Right renal pelvis (tissue), 4 donors: ENCODE data around the gene KIR2DL1. TPM values are rescaled to one million over a fixed set of nuclear protein-coding genes. Genes with fewer than 3 reads are reported as not detected.
"Not testable (repeated sequence)": the region's sequence is repeated elsewhere in the genome, so short reads cannot be mapped to it uniquely, and the experiment has no call there.

Experiments used
- DNase-seq, 4 donors: peaks; one replicate each; pipeline ENCODE4 v3.0.0-alpha.2; 2013; ENCODE audit warnings: low read depth in 4 of 4, low spot score in 3 of 4, missing footprints in 1 of 4
- polyA plus RNA-seq, 4 donors: library from polyadenylated mRNA; unstranded; fragments of 120-200 nt; gene quantifications; one replicate each; pipeline ENCODE4 v1.2.1, GENCODE V29; 2013; ENCODE audit not compliant: insufficient read length in 4 of 4

KIR2DL1 gene
- polyA plus RNA-seq = under 1 TPM in 1 of 4 donors, not detected in 3; 0.06 TPM

GRCh38 chr19:54769646-54770045, at the start of gene KIR2DL1:
Gene KIR2DL1 (plus strand): TSS chr19:54769793. CDS start chr19:54769851, 58 bp downstream.
- DNase-seq = not testable (repeated sequence)

- no peak for DNase-seq
These were observed 45.5 kb upstream of the KIR2DL1 start, which contains the start of gene KIR3DL3 for GRCh38 chr19:54724142-54724541. Gene KIR3DL3 (plus strand): TSS chr19:54724442. CDS start chr19:54724497, 55 bp downstream.

- DNase-seq = no peak
These were observed 44.9 kb upstream of the KIR2DL1 start for GRCh38 chr19:54724644-54725043.

- no peak for DNase-seq
These were observed 44.3 kb upstream of the KIR2DL1 start for GRCh38 chr19:54725321-54725720.

GRCh38 chr19:54727562-54727961, 42.0 kb upstream of the KIR2DL1 start:
- no peak for DNase-seq

- no peak for DNase-seq
These were observed 41.4 kb upstream of the KIR2DL1 start for GRCh38 chr19:54728167-54728566.

- DNase-seq = no peak
These were observed 40.0 kb upstream of the KIR2DL1 start for GRCh38 chr19:54729416-54730188.

GRCh38 chr19:54731191-54731590, 38.4 kb upstream of the KIR2DL1 start:
- no peak for DNase-seq

GRCh38 chr19:54738306-54738705, 31.3 kb upstream of the KIR2DL1 start, which contains the start of gene KIR2DL3:
Gene KIR2DL3 (plus strand): TSS chr19:54738513. CDS start chr19:54738546, 33 bp downstream.
- not testable (repeated sequence) for DNase-seq

- no peak for DNase-seq
These were observed 30.9 kb upstream of the KIR2DL1 start for GRCh38 chr19:54738715-54739114.

- DNase-seq = no peak
These were observed 29.8 kb upstream of the KIR2DL1 start for GRCh38 chr19:54739587-54740497.

GRCh38 chr19:54741950-54742349, 27.6 kb upstream of the KIR2DL1 start:
- not testable (repeated sequence) for DNase-seq

GRCh38 chr19:54744080-54744479, 25.5 kb upstream of the KIR2DL1 start:
- DNase-seq = not testable (repeated sequence)

GRCh38 chr19:54747614-54748322, 21.8 kb upstream of the KIR2DL1 start:
- DNase-seq = not testable (repeated sequence)

- not testable (repeated sequence) for DNase-seq
These were observed 19.3 kb upstream of the KIR2DL1 start for GRCh38 chr19:54750276-54750675.

GRCh38 chr19:54756204-54757110, 13.1 kb upstream of the KIR2DL1 start:
- DNase-seq = not testable (repeated sequence)

- DNase-seq = not testable (repeated sequence)
These were observed 11.0 kb upstream of the KIR2DL1 start for GRCh38 chr19:54758577-54758976.

GRCh38 chr19:54764219-54764618, 5.4 kb upstream of the KIR2DL1 start:
- not testable (repeated sequence) for DNase-seq

- not testable (repeated sequence) for DNase-seq
These were observed 3.1 kb upstream of the KIR2DL1 start for GRCh38 chr19:54766464-54766863.
